GM12891 (cell line): ENCODE measurements around the gene SUB1.

Source experiments
- POLR2A ChIP-seq: IDR thresholded peaks from 2 replicates; pipeline ENCODE4 v1.6.1; 2011; ENCODE audit warnings: low read depth, low read length, control low read depth
- POLR2AphosphoS5 ChIP-seq: IDR thresholded peaks from 2 replicates; pipeline ENCODE4 v1.6.1; 2011; ENCODE audit warnings: low read depth, low read length, control low read depth
- POU2F2 ChIP-seq: IDR thresholded peaks from 2 replicates; pipeline ENCODE4 v1.6.1; 2011; ENCODE audit warnings: low read depth, mild to moderate bottlenecking, control low read depth, low read length, moderate library complexity

- no peak for TF ChIP-seq POLR2AphosphoS5
- TF ChIP-seq POLR2A, result no peak
- TF ChIP-seq POU2F2, result peak; percentile 99
These were observed 1.6 kb upstream of the SUB1 start for GRCh38 chr5:32583582-32584232.
